Neural progenitor cell (in vitro differentiated cells): ENCODE data around the gene DGCR6. TPM values are rescaled to one million over a fixed set of nuclear protein-coding genes. Genes with fewer than 3 reads are reported as not detected.
"Not testable (repeated sequence)": the region's sequence is repeated elsewhere in the genome, so short reads cannot be mapped to it uniquely, and the experiment has no call there.

Source experiments
- DNase-seq: peaks from one replicate; pipeline ENCODE4 v3.0.0-alpha.2; 2016; ENCODE audit warnings: low spot score
- H2AFZ ChIP-seq: fragments of 200-600 bp; sonication (generic); replicated peaks from 2 replicates; pipeline ENCODE4 v1.6.1; 2016; ENCODE audit warnings: antibody characterized with exemption
- H3F3A ChIP-seq: fragments of 200-600 bp; sonication (generic); 2 replicates; pipeline ENCODE4 v1.6.1; 2016; ENCODE audit warnings: antibody characterized with exemption, low read depth
- H3K27ac ChIP-seq: fragments of 200-600 bp; sonication (generic); 2 replicates; pipeline ENCODE4 v1.5.1; 2016; ENCODE audit warnings: mild to moderate bottlenecking
- H3K27me3 ChIP-seq: fragments of 200-600 bp; sonication (generic); 2 replicates; pipeline ENCODE4 v1.6.1; 2016; ENCODE audit warnings: mild to moderate bottlenecking, moderate library complexity
- H3K36me3 ChIP-seq: fragments of 200-600 bp; sonication (generic); 2 replicates; pipeline ENCODE4 v1.5.1; 2016
- H3K4me1 ChIP-seq: fragments of 200-600 bp; sonication (generic); 2 replicates; pipeline ENCODE4 v1.6.1; 2016; ENCODE audit warnings: mixed run types
- H3K4me2 ChIP-seq: fragments of 200-600 bp; sonication (generic); 2 replicates; pipeline ENCODE4 v1.6.1; 2016
- H3K4me3 ChIP-seq: fragments of 200-600 bp; sonication (generic); 2 replicates; pipeline ENCODE4 v1.5.1; 2016
- H3K79me2 ChIP-seq: fragments of 200-600 bp; sonication (generic); 2 replicates; pipeline ENCODE4 v1.6.1; 2016; ENCODE audit warnings: low read depth
- H3K9ac ChIP-seq: fragments of 200-600 bp; sonication (generic); 2 replicates; pipeline ENCODE4 v1.6.1; 2016
- H3K9me3 ChIP-seq: fragments of 200-600 bp; sonication (generic); 2 replicates; pipeline ENCODE4 v1.5.1; 2016; ENCODE audit warnings: low read depth
- H4K20me1 ChIP-seq: fragments of 200-600 bp; sonication (generic); 2 replicates; pipeline ENCODE4 v1.6.1; 2016; ENCODE audit warnings: low read depth
- H3K27ac Mint-ChIP-seq: 3 replicates; pipeline ENCODE4 v1.8.0; 2021; ENCODE audit warnings: mixed read lengths
- H3K27me3 Mint-ChIP-seq: 2 replicates; pipeline ENCODE4 v1.8.0; 2022; ENCODE audit warnings: low read depth, mild to moderate bottlenecking, inconsistent platforms, moderate library complexity, mixed read lengths; ENCODE audit not compliant: insufficient read depth
- H3K36me3 Mint-ChIP-seq: 3 replicates; pipeline ENCODE4 v1.8.0; 2021; ENCODE audit warnings: mixed read lengths
- H3K4me1 Mint-ChIP-seq: 3 replicates; pipeline ENCODE4 v1.8.0; 2021; ENCODE audit warnings: mixed read lengths
- H3K4me3 Mint-ChIP-seq: 3 replicates; pipeline ENCODE4 v1.8.0; 2021; ENCODE audit warnings: mild to moderate bottlenecking, moderate library complexity, mixed read lengths
- H3K9me3 Mint-ChIP-seq: 3 replicates; pipeline ENCODE4 v1.8.0; 2020; ENCODE audit warnings: mixed read lengths
- total RNA-seq: library from RNA; depleted of rRNA; stranded (reverse); fragments of >200 nt; gene quantifications from 2 replicates; pipeline ENCODE4 v1.2.3, GENCODE V29; 2015; ENCODE audit warnings: low replicate concordance

Gene DGCR6
- total RNA-seq, 1 donor from 2014 or later: 5.2 TPM

DNA sequence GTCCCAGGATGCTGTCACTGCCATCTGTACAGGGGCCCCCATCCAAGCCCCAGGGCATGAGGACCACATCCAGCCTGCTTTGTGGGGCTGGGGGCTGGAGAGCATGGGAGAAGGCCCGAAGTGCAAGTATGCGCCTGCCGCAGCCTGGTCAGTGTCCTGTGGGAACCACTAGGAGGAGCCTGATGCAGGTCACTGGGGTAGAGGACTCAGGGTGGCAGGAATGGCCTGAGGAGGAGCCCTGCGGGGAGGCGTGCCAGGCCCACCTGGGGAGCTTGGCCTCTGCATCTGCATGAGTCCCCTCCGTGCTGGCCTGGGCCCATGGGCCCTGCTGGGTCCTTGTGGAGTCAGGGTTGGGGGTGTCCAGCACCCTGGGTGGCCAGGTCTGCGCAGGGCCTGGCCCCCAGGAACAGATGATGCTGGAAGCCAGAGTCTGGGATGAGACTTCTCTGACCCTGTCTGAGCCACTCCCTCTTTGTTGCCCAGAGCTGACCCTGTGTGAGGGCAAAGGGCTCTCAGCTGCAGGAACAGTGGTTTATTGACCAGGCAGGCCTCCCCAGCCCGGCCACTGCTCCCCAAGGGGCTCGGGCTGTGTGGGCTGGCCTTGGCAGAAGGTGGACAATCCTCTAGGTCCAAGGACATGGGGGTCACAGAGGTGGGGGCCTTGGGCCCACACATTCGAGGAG lies 6.3 kb downstream of the DGCR6 start:
- H3K27ac ChIP-seq, H3F3A ChIP-seq, H3K4me1 ChIP-seq, H2AFZ ChIP-seq, H3K4me1 Mint-ChIP-seq, H3K27me3 ChIP-seq, DNase-seq, H3K4me2 ChIP-seq, H3K9me3 Mint-ChIP-seq, H3K27me3 Mint-ChIP-seq, H4K20me1 ChIP-seq, H3K36me3 Mint-ChIP-seq, H3K36me3 ChIP-seq, H3K79me2 ChIP-seq, H3K27ac Mint-ChIP-seq, H3K9me3 ChIP-seq, H3K9ac ChIP-seq, H3K4me3 ChIP-seq, H3K4me3 Mint-ChIP-seq: not testable (repeated sequence)

- not testable (repeated sequence) for DNase-seq, H3K36me3 Mint-ChIP-seq, H3K9me3 ChIP-seq, H3K9ac ChIP-seq, H2AFZ ChIP-seq, H3K27ac ChIP-seq, H3K79me2 ChIP-seq, H3K4me1 ChIP-seq, H3K4me3 ChIP-seq, H3K36me3 ChIP-seq, H3K27ac Mint-ChIP-seq, H3F3A ChIP-seq, H3K27me3 ChIP-seq, H4K20me1 ChIP-seq, H3K9me3 Mint-ChIP-seq, H3K27me3 Mint-ChIP-seq, H3K4me3 Mint-ChIP-seq, H3K4me1 Mint-ChIP-seq, H3K4me2 ChIP-seq
Observed at GRCh38 chr22:18914558-18914957, 8.4 kb downstream of the DGCR6 start.

GRCh38 chr22:18915550-18915949 lies 9.4 kb downstream of the DGCR6 start:
- not testable (repeated sequence) for H3K9ac ChIP-seq, H3K9me3 ChIP-seq, H3F3A ChIP-seq, H3K27me3 ChIP-seq, H3K4me1 Mint-ChIP-seq, DNase-seq, H3K4me1 ChIP-seq, H3K27me3 Mint-ChIP-seq, H3K79me2 ChIP-seq, H3K4me2 ChIP-seq, H3K27ac Mint-ChIP-seq, H2AFZ ChIP-seq, H3K36me3 ChIP-seq, H3K36me3 Mint-ChIP-seq, H4K20me1 ChIP-seq, H3K4me3 Mint-ChIP-seq, H3K4me3 ChIP-seq, H3K9me3 Mint-ChIP-seq, H3K27ac ChIP-seq

DNA sequence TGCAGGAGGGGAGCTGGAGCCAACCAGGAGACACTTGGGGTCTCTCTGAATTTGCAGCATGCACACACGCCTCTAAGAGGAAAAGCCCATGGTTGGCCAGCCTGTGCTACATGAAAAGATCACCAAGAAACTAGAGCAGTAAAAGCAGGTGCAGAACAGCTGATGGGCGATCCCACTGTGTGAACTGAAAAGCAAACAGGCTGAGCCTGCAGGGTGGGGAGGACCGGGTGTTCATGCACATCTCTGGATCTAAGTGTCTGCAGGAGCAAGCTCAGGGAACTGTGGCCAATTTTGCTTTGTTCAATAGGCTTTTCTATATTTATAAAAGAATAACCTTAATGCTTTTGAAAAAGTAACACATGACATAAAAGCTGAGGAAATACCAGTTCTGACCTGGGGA lies 11.7 kb downstream of the DGCR6 start:
- not testable (repeated sequence) for H3K4me3 ChIP-seq, H4K20me1 ChIP-seq

GRCh38 chr22:18920257-18920902 lies 14.3 kb downstream of the DGCR6 start:
- H3F3A ChIP-seq, DNase-seq, H3K27ac ChIP-seq, H3K4me3 ChIP-seq, H3K4me2 ChIP-seq, H2AFZ ChIP-seq, H3K27me3 Mint-ChIP-seq, H3K9ac ChIP-seq, H3K4me3 Mint-ChIP-seq, H3K36me3 ChIP-seq, H3K79me2 ChIP-seq, H4K20me1 ChIP-seq, H3K4me1 Mint-ChIP-seq, H3K4me1 ChIP-seq, H3K27me3 ChIP-seq, H3K27ac Mint-ChIP-seq, H3K9me3 Mint-ChIP-seq, H3K36me3 Mint-ChIP-seq, H3K9me3 ChIP-seq: not testable (repeated sequence)

More for the DNA sequence above, 11.7 kb downstream of the DGCR6 start:
- not testable (repeated sequence) for H3K4me1 ChIP-seq, DNase-seq, H3K9me3 Mint-ChIP-seq, H3K4me2 ChIP-seq, H3K27me3 ChIP-seq, H2AFZ ChIP-seq, H3K79me2 ChIP-seq, H3K27ac ChIP-seq, H3F3A ChIP-seq, H3K4me3 Mint-ChIP-seq, H3K9me3 ChIP-seq, H3K4me1 Mint-ChIP-seq, H3K36me3 ChIP-seq, H3K27ac Mint-ChIP-seq, H3K27me3 Mint-ChIP-seq, H3K36me3 Mint-ChIP-seq, H3K9ac ChIP-seq
